ENCODE data around the gene GAREM2.

The GAREM2 gene

GRCh38 chr2:26237868-26238267 lies 65.0 kb downstream of the GAREM2 start:
- no peak for DNase-seq (ENCODE audit: low read depth)

- no peak for DNase-seq (ENCODE audit: low read depth)
These were observed 65.5 kb downstream of the GAREM2 start for GRCh38 chr2:26238311-26238958.
